PFSK-1 (cell line): ENCODE data around the gene MRAP.

ENCODE experiments used
- FOXP2 ChIP-seq: optimal IDR thresholded peaks from 2 replicates; pipeline ENCODE3; 2011; ENCODE audit warnings: borderline replicate concordance, control low read depth, inconsistent platforms; ENCODE audit not compliant: insufficient read depth; ENCODE audit errors: extremely low read length, extremely low read depth
- POLR2AphosphoS5 ChIP-seq: IDR thresholded peaks from 2 replicates; pipeline ENCODE4 v1.6.1; 2012; ENCODE audit warnings: low read depth, mild to moderate bottlenecking, control low read depth, low read length, moderate library complexity
- SIN3A ChIP-seq: IDR thresholded peaks from 2 replicates; pipeline ENCODE4 v1.6.1; 2012; ENCODE audit warnings: mild to moderate bottlenecking, low read length, moderate library complexity, borderline replicate concordance; ENCODE audit not compliant: insufficient read depth
- TAF1 ChIP-seq: IDR thresholded peaks from 2 replicates; pipeline ENCODE4 v1.6.1; 2012; ENCODE audit warnings: low read length, control low read depth, borderline replicate concordance; ENCODE audit not compliant: insufficient read depth
- TF ChIP-seq, protein P1 (sequence below), 2 experiments: IDR thresholded peaks; 2 replicates each; pipeline versions ENCODE4 v1.6.1 to v1.8.0; 2011 to 2012; ENCODE audit warnings: low read depth in 2 of 2, low read length in 2 of 2, control low read depth in 1 of 2, inconsistent platforms in 1 of 2, mild to moderate bottlenecking in 1 of 2, moderate library complexity in 1 of 2; ENCODE audit not compliant: insufficient read depth in 1 of 2

The MRAP gene

DNA sequence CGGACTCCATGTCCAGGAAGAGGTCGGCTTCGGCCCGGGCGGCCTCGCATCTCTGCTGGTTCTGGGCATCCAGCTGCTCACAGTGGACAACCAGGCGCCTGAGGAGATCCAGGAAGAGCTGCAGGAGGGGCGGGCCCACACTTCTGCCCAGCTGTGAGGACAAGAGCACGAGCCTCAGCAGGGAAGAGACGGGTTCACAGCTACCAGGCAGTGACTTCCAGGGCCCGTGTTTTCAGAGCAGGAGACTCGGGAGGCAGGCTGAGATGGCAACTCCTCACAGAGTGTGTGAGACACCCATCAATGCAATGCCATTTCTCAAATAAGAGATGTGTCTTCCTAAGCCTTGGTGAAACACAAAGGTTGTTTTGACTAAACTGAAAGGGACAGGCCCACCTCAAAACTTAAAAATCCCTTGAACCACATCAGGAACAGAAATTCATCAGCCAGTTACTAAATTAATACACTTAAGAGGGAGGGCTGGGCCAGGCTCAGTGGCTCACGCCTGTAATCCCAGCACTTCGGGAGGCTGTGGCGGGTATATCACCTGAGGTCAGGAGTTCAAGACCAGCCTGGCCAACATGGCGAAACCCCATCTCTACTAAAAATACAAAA is 50.8 kb downstream of the MRAP start:
- no peak for TF ChIP-seq POLR2AphosphoS5
- TF ChIP-seq SIN3A: no peak

DNA sequence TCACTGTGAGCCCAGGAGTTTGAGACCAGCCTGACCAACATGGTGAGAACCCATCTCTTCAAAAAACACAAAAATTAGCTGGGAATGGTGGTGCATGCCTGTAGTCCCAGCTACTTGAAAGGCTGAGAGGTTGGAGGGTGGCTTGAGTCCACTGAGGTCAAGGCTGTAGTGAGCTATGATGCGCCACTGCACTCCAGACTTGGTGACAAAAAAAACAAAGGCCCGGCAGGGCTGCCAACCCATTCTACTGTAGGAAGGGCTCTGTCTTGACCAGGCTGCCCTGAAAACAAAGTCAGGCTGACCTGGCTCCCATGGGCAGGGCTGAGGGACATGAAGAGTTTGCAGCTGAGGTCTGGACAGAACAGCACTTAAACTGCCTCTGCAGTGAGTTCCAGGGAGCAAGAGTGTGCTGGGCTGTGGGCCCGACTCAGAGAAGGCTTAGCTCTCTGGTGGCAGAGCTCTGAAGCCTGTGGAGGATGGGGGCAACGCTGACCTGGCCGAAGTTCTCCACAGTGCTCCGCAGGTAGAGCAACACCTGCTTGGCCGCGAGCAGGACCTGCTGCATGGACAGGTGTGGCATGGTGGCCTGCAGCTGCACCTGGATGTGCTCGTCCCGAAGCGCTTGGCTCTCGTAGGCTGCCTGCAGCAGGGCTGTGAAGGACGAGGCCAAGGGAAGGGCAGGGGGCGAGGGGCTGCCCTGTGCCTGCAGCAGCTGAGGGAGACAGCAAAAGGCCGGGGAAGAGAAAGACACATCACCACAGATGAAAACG is 51.7 kb downstream of the MRAP start:
- TF ChIP-seq POLR2AphosphoS5 (no peak), FOXP2 (no peak), SIN3A (no peak), TAF1 (no peak)
- TF ChIP-seq, protein P1, sequence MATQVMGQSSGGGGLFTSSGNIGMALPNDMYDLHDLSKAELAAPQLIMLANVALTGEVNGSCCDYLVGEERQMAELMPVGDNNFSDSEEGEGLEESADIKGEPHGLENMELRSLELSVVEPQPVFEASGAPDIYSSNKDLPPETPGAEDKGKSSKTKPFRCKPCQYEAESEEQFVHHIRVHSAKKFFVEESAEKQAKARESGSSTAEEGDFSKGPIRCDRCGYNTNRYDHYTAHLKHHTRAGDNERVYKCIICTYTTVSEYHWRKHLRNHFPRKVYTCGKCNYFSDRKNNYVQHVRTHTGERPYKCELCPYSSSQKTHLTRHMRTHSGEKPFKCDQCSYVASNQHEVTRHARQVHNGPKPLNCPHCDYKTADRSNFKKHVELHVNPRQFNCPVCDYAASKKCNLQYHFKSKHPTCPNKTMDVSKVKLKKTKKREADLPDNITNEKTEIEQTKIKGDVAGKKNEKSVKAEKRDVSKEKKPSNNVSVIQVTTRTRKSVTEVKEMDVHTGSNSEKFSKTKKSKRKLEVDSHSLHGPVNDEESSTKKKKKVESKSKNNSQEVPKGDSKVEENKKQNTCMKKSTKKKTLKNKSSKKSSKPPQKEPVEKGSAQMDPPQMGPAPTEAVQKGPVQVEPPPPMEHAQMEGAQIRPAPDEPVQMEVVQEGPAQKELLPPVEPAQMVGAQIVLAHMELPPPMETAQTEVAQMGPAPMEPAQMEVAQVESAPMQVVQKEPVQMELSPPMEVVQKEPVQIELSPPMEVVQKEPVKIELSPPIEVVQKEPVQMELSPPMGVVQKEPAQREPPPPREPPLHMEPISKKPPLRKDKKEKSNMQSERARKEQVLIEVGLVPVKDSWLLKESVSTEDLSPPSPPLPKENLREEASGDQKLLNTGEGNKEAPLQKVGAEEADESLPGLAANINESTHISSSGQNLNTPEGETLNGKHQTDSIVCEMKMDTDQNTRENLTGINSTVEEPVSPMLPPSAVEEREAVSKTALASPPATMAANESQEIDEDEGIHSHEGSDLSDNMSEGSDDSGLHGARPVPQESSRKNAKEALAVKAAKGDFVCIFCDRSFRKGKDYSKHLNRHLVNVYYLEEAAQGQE (IDR thresholded peaks at IDR 0.05; ENCODE audit: insufficient read depth in 1 of 2, low read depth in 2 of 2, low read length in 2 of 2): no peak

DNA sequence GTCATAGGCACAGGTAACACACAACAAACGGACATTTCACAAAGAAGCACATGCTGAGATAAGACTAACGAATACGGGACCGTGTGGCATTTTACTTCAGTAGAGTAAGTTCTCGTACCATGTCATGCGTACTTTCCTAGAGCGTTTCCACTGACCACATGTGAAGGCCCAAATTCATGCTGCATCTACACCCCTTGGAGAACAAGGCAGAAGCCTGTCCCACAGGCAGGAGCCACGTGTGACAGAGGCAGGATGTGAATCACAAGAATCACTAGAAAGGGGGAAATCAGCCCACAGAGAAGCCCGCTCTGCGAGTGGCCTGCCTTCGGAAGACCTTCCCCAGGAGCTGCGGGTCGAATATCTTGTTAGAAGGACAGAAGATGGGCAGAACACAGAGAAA is 52.3 kb downstream of the MRAP start:
- TF ChIP-seq SIN3A (no peak), POLR2AphosphoS5 (no peak), TAF1 (no peak), FOXP2 (no peak)
- TF ChIP-seq, protein P1 (IDR thresholded peaks at IDR 0.05; ENCODE audit: insufficient read depth in 1 of 2, low read depth in 2 of 2, low read length in 2 of 2): no peak

DNA sequence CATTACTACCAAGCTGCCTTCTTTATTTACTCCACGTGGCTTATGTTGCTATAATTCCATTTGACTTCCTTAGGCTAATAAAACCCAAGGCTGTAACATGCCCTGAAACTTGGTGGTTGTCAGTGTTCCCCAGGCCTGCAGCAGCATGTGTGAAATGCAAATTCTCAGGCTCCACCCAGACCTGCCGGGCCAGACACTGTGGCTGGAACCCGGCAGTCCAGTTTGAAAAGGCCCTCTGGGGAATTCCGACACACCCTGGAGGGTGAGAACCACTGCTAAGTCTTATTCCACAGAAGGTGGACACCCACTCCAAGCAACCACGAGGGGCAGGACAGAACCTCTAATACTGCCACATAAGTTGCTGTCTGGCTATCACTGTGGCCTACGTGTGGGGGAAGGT is 52.8 kb downstream of the MRAP start:
- TF ChIP-seq FOXP2: no peak
- TF ChIP-seq, protein P1 (IDR thresholded peaks at IDR 0.05; ENCODE audit: insufficient read depth in 1 of 2, low read depth in 2 of 2, low read length in 2 of 2): no peak
- TF ChIP-seq SIN3A: no peak
- no peak for TF ChIP-seq TAF1
- TF ChIP-seq POLR2AphosphoS5: no peak

DNA sequence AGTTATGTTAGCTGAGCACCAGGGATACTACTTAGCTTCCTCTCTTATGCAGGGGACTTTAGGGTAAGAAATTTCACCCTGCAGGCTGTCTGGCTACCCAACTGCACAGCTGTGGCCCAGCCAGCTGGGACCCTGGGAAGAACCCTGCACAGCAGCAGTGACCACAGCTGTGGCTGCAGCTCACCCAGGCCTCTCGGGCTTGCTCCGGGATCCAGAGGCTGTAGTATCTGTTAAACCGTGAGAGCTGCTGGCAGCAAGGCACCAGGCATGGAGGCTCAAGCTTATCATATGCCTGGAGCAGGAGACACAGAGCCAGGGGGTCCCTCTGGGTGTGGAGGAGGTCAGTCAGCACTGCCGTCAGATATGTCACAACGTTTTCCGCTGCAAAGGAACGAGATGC is 53.9 kb downstream of the MRAP start:
- no peak for TF ChIP-seq TAF1
- TF ChIP-seq POLR2AphosphoS5: no peak
- TF ChIP-seq, protein P1 (IDR thresholded peaks at IDR 0.05; ENCODE audit: insufficient read depth in 1 of 2, low read depth in 2 of 2, low read length in 2 of 2): no peak
- TF ChIP-seq SIN3A: no peak
- TF ChIP-seq FOXP2: no peak
